Pons (tissue), 1 donor: ENCODE results near the gene PCGF6.
"Not testable (repeated sequence)": the region's sequence is repeated elsewhere in the genome, so short reads cannot be mapped to it uniquely, and the experiment has no call there.

Source experiments
- DNase-seq: peaks from one replicate; pipeline ENCODE4 v3.0.0-alpha.2; 2016; ENCODE audit warnings: low spot score

PCGF6 gene

GRCh38 chr10:103316087-103316486, 34.9 kb downstream of the PCGF6 start:
- no peak for DNase-seq

DNA sequence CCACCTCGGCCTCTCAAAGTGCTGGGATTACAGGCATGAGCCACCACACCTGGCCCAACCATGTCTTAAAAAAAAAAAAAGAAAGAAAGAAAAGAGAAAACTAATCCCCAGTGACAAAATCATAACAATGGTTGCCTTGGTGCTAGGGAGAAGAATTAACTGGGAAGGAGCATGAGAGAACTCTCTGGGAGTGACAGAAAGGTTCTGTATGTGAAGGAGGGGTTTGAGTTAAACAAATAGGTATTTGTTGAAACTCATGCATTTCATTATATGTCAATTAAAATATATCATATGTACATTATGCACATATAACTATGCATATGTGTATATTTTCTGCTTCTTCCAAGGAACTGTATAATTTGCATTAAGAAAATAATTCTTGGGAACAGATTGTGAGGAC, 40.7 kb downstream of the PCGF6 start:
- no peak for DNase-seq

DNA sequence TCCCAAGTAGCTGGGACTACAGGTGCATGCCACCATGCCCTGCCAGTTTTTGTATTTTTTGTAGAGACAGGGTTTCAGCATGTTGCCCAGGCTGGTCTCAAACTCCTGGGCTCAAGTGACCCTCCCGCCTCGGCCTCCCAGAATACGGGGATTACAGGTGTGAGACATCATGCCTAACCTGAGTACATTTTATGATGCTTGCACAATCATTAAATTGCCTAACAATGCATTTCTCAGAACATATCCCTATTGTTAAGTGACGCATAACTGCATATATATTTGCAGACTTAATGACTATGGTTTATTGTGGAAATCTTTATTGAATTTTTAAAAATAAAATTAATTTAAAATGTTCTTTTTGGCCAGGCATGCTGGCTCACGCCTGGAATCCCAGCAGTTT, 43.3 kb downstream of the PCGF6 start:
- DNase-seq = no peak

DNA sequence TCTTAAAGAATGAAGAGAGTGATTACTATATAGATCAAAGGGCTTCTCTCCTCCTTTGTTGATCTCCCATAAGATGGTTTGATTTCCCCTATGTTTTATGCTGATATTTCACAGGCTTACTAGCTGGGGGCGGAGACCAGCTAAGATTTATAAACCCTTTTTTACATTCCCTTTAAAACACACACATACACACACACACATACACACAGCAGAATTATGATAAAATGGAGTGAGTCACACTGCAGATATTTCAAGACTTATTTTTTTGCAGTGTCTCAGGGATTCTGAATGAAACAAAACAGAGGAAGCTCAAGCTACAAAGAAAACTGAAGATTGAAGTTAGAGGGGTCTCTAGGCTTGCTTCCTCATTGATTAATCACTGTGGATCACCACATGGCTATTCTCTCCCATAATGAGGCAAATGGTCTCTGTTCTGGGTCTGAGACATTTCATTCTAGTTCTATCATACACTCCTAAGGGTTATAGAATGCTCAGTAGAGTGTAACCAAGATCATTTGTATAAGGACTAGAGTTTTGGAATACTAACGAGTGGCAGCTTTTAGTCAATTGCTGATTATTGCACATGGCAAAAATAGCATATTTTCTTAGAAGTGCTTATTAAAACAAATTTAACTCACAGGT, 55.4 kb downstream of the PCGF6 start:
- no peak for DNase-seq

DNA sequence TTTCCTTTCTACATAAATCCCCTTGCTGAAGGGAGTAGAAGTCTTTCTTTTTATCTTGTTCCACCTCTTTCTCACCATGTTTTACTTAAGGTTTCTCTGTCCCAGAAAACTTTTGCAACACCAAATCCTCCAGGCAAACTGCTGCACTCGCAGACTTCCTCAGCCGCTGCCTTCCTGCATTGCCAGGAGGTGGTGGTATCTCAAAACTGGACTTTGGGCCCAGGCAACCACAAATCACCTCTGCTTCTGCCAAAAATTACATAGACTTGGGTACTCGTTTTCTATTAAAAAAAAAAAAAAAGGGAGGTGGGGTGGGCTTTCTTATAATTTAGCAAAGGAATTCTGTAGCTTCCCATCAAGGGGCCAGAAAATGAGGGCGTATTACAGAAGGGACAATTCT, 59.4 kb downstream of the PCGF6 start:
- no peak for DNase-seq

GRCh38 chr10:103287992-103288391, 62.9 kb downstream of the PCGF6 start:
- DNase-seq = no peak

GRCh38 chr10:103284170-103284569, 66.8 kb downstream of the PCGF6 start:
- DNase-seq = no peak

GRCh38 chr10:103282961-103283360, 68.0 kb downstream of the PCGF6 start:
- no peak for DNase-seq

DNA sequence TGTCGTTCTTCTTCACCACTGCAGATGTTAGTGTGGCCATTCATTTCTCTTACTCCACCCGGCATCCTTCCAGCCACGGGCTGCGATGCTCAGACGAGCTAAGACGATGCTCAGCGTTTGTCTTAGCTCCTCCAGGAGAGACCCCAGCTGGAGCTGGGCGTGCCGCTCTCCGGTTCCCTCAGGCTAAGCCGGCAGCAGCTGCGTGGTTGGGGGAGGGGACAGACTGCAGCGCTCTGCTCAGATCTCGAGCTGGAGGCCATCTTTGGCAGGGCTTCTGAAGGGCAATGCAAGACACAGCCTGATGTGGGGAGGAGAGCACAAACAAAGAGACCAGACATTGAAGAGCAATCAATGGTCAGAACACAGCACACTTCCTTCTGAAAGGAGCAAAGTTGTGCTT, 69.2 kb downstream of the PCGF6 start:
- DNase-seq = no peak

GRCh38 chr10:103280506-103280905, 70.4 kb downstream of the PCGF6 start:
- no peak for DNase-seq

DNA sequence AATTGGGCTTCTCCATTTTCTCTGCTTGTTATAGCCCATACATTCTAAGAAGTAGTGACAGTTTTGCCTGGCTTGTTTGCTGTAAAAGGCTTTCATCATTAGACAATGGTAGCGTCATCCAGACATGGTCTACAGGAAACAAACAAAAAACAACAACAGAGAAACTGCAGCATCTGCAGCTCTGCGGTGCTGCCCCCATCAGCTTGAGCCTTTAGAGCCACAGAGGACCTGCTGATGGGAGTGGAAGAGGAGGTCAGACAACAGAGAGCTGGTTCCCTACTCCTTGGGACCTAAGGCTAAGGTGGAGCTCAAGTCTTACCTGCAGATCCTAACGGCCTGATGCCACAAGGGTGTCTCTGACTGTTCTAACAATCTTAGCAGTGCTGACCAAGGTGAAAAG, 70.9 kb downstream of the PCGF6 start:
- DNase-seq = no peak

DNA sequence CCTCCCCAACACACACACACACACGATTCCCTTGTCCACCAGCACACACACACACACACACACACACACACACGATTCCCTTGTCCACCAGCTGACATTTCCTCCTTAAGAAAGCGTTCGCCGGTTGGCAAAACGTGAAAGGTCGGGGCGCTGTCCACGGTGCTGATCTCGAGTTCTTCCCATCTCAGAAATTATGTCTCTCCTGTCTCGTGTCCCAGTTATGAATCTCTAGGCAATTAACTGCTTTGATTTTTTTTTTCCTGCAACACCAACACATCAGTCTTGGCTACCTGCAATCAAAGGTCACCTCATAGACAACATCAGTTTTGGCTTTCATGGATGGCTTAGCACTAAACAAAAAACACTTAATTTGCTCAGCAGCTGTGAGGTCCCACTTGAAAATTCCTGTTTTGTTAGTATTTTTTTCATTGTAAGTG, 72.1 kb downstream of the PCGF6 start:
- DNase-seq = no peak

DNA sequence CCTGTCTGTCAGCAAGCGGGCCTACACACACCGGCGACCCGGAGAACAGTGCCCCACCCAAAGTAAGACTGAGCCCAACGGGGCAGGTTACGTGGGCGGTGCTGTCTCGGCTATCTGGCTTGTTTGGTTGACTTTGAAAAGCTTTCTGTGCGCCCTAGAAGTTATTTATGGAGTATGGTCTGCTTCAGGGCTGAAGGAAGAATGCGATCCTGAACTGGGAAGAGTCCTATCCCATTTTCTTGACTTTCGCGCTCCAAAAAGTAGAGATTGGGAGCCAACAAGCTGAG, 72.5 kb downstream of the PCGF6 start:
- DNase-seq = no peak

GRCh38 chr10:103277713-103278536, 73.0 kb downstream of the PCGF6 start:
- no peak for DNase-seq

DNA sequence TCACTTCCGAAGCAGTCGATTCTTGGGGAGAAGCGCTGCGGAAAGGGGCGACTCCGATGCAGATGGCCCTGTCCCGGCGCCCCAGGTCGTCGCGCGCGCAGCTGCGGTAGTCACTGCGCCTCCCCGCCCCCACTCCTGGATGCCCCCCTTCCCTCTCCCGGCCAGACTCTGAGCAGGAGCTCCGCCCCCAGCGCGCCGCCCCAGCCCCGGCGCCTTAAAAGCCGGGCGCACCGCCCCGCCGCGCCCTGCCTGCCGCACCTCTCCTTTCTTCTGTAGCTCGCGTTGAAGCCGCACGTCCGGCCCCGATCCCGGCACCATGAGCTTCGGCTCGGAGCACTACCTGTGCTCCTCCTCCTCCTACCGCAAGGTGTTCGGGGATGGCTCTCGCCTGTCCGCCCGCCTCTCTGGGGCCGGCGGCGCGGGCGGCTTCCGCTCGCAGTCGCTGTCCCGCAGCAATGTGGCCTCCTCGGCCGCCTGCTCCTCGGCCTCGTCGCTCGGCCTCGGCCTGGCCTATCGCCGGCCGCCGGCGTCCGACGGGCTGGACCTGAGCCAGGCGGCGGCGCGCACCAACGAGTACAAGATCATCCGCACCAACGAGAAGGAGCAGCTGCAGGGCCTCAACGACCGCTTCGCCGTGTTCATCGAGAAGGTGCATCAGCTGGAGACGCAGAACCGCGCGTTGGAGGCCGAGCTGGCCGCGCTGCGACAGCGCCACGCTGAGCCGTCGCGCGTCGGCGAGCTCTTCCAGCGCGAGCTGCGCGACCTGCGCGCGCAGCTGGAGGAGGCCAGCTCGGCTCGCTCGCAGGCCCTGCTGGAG, 73.8 kb downstream of the PCGF6 start, which contains the start of gene INA:
TSS of gene INA (plus strand) at position 243 of the 817 bp plus-strand sequence. CDS start at position 317, 74 bp downstream.
- DNase-seq = no peak

DNA sequence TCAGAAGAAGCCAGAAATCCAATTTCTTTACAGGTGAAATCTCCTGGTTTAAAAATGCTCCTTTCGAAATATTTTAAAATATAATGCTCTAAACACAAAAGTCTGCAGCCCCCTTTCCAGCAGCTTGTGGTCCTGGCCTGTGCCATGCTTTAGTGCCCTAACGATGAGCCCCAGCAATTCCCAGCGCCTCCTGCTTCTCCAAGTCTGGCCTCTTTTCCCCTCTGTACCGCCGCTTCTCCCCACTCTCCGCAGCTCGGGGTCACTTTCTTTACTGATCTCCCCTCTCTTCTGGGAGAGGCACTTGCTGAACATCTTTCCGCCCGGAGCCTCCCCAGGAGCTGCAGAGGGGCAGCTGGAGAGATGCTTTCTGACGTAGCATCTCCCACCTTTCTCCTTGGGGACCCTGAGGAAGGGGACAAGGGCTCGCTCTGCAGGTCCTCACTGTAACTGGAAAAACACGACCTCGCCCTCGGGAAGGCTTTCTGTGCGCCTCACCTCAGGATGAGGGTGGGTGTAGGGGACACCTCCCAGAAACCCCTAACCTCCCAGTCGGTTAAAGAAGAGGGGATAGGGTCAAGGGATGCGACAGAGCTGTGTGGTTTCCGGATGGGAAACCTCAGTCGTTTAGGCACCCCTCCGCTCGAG, 74.6 kb downstream of the PCGF6 start:
- no peak for DNase-seq

DNA sequence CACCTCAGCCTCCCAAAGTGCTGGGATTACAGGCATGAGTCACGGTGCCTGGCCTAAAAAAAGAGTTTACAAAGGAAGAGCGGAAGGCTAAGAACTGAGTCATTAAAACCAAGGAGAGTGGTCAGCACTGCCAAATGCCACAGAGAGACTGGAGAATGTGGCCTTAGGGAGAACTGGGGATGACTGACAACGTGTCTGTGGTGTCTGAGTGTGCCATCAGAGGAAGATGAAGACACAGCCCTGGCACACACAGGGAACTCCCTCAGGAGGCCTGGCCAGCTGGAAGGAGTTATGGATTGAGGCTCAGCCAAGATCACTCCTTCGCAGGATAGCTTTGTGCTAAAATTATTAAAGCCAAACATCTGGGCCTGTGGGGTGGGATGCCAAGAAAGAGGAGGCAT, 77.9 kb downstream of the PCGF6 start:
- DNase-seq = no peak

DNA sequence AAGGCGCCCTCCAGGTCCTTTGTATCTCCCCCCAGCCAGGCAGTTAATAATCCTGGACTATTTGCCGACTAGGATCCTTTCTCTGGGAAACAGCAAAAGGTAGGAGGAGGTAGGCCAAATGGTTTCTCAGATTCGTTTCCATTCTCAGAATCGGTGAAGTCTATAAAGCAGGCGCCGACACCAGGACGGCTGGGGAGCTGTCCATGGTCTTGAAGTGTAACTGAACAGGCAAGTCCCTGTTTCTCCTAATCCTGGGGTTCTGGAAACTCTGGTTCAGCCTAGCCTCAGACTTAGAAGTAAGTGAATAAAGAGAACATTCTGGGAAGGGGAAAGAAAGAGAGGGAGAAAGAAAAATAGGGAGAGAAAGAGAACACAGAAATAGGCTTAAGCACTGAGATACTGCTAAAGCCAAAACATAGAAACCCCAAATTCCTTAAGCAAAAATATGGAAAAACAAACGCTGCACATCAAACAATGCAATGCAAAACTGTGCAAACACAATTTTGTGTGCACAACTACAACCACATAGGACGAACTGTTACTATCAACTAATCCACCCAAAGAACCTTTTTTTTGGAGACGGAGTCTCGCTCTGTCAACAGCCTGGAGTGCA, 85.1 kb downstream of the PCGF6 start:
- peak; percentile 28 for DNase-seq

GRCh38 chr10:103262229-103262628, 88.7 kb downstream of the PCGF6 start:
- no peak for DNase-seq

DNA sequence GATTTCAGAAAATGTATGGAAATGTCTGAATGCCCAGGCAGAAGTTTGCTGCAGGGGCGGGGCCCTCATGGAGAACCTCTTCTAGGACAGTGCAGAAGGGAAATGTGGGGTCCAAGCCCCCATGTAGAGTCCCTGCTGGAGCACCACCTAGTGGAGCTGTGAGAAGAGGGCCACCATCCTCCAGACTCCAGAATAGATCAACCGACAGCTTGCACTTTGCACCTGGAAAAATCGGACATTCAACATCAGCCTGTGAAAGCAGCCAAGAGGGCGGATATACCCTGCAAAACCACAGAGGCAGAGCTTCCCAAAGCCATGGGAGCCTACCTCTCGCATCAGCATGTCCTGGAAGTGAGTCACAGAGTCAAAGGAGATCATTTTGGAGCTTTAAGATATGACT, 91.0 kb downstream of the PCGF6 start:
- no peak for DNase-seq

GRCh38 chr10:103258928-103259327, 92.0 kb downstream of the PCGF6 start:
- DNase-seq = not testable (repeated sequence)

DNA sequence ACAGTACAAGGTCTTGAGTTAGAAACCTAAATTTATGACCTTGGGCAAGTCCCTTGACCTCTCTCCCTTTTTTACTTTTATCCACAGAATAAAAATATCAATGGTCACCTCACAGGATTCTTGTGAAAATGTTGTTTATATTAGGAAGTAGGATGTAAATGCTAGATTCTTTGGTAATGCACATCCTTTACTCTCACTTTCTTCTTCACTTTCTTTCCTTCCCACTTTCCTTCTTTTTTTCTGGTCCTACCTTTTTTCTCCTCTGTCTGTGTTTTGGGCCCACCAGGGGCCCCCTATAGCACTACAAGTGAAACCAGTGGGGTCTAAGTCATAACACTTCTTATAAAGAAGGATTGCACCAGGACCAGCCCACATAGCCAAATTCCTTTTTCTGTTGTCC, 93.1 kb downstream of the PCGF6 start:
- no peak for DNase-seq
